ENCODE data around the gene TNFRSF13B.
"Not testable (repeated sequence)": the region's sequence is repeated elsewhere in the genome, so short reads cannot be mapped to it uniquely, and the experiment has no call there.

TNFRSF13B gene

DNA sequence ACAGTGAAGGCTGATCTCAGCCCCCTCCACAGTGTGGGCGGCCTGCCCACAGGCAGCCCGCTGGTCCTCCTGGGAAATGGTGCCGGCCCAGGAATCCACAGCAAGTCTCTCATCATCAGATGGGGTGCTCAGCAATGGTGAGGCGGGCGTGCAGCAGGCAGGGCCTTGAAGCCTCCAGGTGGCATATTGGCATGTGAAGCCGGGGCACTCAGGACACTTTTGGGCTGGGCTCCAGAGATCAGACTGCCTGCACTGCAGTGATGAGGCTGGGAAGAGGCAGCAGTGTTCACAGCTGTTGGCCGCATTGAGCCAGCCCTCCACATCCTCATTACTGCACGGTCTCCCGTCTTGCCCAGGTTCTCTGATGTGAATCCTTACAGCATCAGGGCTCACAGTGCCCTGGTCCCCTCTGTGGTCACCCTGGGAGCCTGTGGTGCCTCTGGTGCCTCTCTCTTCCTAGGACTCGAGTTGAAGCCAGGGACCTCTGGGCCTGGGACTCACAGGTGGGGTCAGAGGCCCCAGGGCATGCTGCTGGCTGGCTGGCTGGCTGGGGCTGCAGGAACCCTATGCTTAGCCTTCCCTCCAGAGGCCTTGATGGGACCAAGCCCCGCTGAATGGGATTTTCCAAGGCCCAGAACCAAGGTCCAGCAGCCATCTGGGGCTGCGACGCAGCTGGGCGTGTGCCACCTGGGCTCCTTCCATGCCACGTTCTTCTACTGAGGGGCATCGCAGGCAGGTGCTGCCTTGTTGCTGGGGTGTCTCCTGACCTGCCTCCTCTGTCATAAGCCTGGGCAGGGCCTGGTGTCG is 48.6 kb downstream of the TNFRSF13B start:
- intact Hi-C loops (cut with DNase I) = no loop called here
- peak in 16 of 42 donors; percentile 2 to 43 (median 16) for DNase-seq

DNA sequence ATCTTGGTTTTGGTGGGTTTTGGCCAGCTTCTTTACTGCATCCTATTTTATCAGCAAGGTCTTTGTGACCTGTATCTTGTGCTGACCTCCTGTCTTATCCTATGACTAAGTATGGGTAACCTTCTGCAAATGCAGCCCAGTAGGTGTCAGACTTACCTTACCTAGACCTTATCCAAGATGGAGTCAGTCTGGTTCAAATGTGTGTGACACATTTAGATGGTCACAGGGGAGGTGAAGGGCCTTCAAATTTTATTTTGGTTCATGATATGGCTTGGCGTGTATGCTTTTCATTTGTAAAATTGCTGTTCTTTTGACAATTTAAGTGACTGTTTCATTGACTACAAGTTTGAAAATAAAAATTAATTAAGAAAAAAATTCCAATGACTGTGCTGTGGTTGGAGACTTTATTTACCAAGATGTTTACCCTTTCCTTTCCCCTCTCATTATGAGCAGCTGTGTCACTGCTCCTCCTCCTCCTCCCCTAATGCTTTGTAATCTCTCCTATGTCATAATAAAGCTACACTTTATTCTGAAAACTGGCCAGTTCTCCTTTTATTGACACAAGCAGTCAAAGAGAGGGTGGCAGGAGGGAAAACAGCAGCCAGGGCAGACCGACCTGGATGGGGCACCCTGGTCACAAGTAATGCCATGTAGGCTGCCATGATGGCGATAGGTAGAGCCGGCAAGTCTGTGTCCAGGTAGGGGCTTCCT is 49.4 kb downstream of the TNFRSF13B start:
- peak in 7 of 42 donors; percentile 2 to 22 (median 5) for DNase-seq
- intact Hi-C loops (cut with DNase I) = no loop called here

DNA sequence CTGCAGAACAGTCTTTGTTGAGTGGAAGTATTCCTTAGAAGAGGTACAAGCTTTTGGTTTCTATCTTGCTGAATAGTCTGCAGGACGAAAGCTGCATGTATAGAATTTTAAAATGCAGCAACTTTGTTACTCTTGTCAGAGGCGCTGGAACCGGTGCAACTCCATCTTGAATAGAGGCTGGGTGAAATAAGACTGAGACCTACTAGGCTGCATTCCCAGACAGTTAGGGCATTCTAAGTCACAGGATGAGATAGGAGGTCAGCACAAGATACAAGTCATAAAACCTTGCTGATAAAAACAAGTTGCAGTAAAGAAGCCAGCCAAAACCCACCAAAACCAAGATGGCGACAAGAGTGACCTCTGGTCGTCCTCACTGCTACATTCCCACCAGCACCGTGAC is 50.5 kb downstream of the TNFRSF13B start:
- DNase-seq = peak in 2 of 42 donors; percentile 2 to 5
- intact Hi-C loops (cut with DNase I) = not testable (repeated sequence)

DNA sequence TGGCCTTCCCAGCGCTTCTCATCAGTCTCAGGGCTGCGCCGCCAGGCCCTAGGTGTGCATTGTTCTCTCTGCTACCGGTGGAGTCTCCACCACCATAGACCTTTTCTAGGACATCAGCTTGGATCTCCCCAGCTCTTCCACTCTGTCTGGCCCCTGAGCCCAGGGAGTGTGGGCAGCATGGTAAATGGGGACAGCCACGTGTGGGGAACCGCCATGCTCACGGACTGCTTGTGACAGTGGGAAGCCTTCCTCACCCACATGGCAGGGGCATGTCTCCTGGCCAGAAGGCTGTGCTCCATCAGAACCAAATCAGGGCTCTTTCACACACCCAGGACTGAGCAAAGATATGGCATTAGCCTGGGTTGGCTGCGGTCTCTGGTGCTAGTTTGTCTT is 51.3 kb downstream of the TNFRSF13B start:
- intact Hi-C loops (cut with DNase I) = no loop called here
- DNase-seq = peak in 15 of 42 donors; percentile 1 to 33 (median 10)

DNA sequence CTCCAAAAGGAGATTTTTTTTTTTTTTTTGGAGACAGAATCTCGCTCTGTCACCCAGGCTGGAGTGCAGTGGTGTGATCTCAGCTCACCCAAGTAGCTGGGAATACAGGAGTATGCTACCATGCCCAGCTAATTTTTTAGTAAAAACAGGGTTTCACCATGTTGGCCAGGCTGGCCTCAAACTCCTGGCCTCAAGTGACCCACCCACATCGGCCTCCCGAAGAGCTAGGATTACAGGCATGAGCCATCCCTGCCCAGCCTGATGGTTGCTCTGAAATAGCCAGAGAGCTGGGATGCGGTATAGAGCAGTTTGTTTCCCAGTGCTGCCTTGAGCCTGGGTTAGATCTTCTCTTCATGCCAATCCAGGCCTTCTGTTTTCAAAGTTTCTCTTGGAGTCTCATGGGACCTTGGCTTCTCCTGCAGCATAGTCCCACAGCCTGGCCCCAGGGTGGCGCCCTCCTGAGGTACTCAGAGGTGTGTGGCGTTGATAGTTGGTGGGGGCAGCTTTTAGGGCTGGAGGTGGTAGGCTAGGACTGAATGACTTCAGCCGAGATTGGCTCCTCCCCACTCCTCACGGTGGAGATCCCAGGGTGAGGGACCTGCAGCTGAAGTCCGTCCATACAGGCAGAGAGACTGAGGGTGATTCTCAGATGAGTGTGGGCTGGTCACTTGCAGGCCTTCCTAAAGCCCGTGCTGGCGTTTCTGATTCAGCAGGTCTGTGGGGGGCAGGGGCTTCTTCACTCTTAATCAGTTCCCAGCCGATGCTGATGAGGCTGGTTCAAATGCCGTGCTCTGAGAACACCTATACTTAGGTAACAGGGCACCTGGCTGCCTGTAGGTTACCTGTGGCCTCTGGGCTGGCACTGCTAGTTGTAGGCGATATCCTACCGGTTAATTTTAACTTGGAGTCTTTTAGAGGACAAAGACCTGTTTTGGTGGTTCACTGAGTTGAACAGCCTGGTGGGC is 52.0 kb downstream of the TNFRSF13B start:
- DNase-seq = peak in 15 of 42 donors; percentile 1 to 29 (median 9)
- intact Hi-C loops (cut with DNase I) = no loop called here

DNA sequence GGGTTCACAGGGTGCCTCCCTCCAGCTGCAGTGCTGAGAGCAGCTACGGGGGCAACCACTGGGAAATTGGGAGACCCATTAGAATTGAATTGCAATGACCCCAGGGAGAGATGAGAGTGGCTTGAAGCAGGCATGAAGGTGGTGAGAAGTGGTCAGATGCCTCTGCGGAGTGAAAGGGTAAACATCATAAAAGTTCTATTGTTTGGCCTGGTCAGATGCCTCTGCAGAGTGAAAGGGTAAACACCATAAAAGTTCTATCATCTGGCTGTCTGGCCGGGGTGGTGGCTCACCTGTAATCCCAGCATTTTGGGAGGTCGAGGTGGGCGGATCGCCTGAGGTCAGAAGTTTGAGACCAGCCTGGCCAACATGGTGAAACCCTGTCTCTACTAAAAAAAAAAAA is 53.5 kb downstream of the TNFRSF13B start:
- DNase-seq = peak in 10 of 42 donors; percentile 1 to 22 (median 10)
- intact Hi-C loops (cut with DNase I) = no loop called here

DNA sequence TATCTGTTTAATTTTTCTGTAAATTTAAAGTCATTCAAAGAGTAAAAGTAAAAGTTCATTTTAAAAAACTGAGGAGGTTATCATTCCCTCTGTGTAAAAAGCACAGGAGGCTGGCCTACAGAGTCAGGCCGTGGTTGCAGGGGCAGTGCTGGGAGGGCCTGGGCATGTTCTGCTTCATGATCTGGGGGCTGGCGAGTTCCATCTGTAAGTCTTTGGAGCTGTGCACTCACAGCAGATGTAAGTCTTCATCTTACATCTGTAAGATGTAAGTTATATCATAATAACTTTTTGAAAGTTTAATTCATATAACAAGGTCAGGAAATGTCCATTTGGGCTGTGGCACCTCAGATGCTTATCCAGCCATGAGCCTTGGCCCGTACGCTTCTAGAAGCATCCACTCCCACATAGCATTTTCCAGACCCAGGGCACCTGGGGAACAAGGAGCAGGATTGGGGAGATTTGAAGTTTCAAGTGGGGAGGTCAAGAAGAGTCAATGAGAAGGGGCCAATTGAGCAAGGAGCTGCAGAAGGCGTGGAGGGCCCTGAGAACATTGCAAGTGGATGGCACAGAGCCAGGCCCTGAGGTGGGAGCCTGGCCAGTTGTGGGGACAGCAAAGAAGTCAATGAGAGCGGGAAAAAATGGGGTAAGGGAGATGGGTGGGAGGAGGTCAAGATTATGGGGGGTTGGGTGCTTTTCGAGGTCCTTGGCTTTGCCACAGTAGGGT is 54.1 kb downstream of the TNFRSF13B start:
- DNase-seq = peak in 12 of 42 donors; percentile 1 to 24 (median 7)

DNA sequence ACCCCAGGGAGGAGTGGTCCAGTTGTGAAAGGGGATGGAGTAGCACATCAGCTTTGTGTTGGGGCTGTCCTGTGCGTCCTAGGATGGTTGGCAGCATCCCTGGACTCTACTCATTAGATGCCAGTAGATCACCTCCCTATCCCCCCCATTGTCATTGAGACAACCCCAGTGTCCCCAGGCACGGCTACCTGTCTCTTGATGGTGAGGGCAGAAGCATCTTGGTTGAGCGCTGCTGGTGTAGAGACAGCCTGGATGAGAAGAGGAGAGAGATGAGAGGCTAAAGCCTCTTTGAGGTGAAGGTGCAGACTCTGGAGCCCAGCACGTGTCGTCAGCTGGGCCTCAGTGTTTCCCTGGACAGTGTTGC is 55.4 kb downstream of the TNFRSF13B start:
- intact Hi-C loops (cut with DNase I) = no loop called here
- peak in 10 of 42 donors; percentile 2 to 23 (median 12) for DNase-seq

More for the DNA sequence above, 54.1 kb downstream of the TNFRSF13B start:
- intact Hi-C loops (cut with DNase I) = no loop called here

DNA sequence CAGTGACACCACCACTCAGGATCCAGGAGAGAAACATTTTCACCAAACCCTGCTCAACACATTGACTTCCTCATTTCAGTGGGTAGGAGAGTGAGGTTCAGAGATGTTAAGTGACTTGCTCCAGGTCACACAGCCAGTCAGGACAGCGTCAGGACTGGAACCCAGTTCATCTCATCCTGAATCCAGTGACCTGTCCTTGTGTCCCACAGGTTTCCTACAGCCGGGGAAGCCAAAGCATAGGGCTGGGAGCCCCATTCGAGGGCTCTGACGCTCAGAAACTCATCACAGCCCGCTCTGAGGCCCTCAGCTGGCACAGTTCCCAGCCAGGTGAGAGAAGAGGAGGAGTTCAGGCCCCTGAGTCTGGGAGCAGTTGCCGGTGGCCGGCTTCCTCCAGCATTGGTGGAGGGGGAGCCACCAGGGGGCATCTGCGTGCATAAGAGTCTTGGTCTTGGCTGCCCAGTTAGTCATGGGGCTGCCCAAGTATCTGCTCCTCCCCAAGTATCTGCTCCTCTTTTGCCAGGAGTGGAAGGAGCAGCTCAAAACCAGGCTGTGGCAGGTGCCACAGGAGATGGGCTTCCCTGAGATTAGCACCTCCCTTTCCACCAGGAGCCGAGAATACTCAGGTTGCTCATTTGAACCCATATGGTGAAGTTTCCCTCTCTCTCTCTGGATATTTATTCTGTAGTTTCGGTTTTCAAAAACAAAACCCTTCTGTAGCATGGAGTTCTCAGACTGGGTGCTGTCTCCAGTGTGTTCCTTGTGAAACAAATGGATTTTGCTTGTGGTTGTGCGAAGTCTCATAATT is 56.0 kb downstream of the TNFRSF13B start:
- intact Hi-C loops (cut with DNase I) = no loop called here
- peak in 40 of 42 donors; percentile 18 to 83 (median 62) for DNase-seq

DNA sequence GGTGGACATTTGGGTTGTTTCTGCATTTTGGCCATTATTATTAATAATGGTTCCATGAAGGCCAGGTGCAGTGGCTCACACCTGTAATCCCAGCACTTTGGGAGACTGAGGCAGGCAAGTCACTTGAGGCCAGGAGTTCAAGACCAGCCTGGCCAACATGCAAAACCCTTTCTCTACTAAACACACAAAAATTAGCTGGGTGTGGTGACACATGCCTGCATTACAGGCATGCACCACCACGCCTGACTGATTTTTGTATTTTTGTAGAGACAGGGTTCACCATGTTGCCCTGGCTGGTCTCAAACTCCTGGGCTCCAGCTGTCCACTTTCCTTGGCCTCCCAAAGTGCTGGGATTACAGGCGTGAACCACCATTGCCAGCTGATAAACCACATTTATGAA is 58.5 kb downstream of the TNFRSF13B start:
- intact Hi-C loops (cut with DNase I) = no loop called here
- peak in 4 of 42 donors; percentile 2 to 13 (median 9) for DNase-seq

DNA sequence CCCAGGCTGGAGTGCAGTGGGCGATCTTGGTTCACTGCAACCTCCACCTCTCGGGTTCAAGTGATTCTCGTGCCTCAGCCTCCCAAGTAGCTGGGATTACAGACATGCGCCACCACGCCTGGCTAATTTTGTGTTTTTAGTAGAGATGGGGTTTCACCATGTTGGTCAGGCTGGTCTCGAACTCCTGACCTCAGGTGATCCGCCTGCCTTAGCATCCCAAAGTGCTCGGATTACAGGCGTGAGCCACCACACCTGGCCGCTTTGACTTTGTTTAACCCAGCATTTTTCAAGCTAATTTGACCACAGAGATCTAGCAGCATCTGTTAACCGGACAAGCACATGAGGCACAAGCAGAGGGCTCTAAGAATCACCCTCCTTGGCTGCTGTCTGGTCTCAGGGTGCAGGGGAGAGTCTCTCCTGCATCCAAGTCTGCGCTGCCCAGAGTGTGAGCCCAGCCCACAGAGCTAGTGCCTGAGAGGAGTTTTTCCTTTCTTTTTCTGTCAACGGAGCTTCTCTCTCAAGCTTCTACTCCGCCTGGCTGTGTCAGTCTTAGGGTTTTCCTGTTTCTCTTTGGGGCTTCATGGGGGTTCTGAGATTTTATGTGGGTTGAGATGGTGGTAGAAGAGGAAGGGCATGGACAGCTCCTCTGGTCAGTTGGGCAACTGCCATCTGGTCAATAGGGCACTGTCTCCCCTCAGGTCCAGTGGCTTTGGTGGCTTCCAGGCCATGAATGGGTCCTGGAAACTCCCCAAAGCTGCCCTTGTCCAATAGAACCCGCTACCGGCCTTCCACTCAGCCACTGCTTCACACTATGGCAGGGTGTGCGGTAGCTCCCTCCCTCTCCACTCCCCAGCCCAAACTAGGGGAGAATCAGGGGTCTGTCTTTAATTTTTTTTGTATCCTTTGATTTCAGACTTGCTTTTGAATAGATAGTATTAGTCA is 59.6 kb downstream of the TNFRSF13B start:
- intact Hi-C loops (cut with DNase I) = no loop called here
- peak in 11 of 42 donors; percentile 5 to 36 (median 12) for DNase-seq

DNA sequence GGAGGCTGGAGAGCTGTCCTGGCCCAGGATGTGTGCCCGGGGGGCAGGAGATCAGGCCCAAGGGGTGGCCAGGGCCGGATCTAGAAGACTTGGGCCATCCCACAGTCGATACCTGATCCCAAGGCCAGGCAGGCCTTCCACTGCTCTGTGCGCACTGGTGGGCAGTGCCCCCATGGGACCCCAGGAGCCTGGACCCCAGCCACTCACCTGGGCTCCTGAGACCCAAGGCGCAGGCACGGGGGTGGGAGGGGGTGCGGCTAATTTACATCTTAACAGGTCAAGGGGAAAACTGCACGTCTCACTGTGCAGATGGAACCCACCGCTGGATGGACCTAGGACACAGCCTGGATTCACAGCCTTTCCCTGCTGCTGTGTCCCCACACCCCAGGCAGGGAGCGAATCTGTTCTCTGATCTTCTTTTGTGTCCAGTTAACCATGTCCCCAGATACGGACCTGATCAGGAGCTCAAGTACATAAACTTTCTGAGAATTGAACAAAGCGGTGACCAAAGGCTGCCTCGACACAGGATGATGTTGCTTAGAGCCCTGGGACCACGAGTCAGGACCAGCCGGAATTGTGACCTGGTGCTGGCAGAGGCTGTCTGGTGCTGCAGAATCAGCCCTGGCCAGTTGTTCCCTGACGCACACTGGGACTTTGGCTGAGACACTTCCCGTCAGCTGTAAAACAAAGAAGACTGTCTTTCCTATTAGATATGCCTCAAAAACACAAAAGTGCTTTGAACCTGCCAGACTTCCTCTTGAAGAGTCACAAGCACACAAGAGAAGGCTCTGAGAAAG is 60.6 kb downstream of the TNFRSF13B start:
- intact Hi-C loops (cut with DNase I) = no loop called here
- peak in 28 of 42 donors; percentile 11 to 63 (median 36) for DNase-seq

DNA sequence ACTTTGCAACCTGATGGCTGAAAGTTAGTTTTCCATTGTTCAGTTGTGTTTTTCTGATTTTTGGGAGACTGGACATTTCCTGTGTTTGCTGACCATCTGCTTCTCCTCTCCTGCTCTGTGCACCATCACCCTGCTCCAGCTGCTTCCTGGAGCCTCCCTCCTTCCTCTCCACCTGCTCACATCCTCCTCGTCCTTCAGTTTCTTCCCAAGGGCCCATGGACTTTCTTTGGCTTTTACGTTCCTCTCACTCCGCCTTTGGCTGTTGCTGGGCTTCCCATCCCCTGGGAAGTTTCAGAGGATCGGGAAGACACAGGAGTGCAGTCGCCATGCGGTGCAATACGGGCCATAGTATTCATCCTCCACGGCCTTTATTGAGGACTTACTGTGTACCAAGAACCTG is 61.6 kb downstream of the TNFRSF13B start:
- intact Hi-C loops (cut with DNase I) = no loop called here
- DNase-seq = peak in 5 of 42 donors; percentile 3 to 11 (median 5)

DNA sequence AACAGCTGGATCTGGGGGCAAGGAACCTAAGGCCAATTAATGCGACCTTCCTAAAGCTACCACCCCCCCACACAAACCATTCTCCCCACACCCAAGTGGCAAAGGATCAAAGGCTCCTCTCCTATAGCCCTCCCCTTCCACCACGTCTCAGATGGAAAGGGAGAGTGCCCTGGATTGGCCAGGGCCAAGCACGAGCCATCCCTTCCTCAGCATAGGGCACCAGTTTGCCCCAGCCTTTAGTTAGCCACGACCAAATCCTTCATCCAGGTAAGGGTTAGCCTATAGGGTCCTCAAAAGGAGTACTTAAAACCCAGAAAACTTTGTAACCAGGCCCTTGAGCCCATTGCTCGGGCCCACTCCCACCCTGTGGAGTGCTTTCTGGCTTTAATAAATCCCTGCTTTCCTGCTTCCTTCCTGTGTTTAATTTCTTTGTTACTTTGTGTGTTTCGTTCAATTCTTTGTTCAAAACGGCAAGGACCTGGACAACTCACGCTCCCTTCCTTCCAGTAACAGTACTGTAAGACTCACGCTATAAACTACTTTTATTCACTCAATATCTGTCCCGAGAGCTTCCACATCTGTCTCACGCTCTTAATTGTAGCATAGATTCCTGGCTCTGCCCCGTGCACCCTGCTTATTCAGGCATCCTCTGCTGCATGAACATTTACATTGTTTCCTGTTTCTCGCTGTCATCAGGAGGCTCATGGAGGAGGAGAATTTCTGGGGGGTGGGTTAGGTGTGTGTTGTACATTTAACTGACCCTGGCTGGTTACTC is 62.3 kb downstream of the TNFRSF13B start:
- intact Hi-C loops (cut with DNase I) = no loop called here
- DNase-seq = peak in 5 of 42 donors; percentile 1 to 22 (median 9)

DNA sequence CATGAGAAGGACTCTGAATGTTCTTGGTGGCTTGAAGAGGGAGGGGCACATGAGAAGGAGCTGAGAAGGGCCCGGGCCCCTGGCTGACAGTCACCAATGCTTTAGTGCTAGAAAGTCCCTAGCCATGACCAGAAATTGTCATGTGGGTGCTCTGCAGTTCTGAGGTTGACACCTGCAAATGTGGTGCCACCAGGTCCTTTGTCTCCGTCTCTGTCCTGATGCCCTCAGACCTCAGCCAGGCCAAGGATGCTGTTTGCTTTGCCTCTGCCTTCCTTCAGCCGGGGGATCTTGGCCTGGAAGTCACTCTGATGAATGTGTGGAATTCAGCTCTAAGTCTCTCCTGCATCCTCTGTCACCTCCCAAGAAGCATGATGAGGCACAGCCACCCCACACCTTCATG is 63.6 kb downstream of the TNFRSF13B start:
- DNase-seq = peak in 5 of 42 donors; percentile 5 to 34 (median 17)
- intact Hi-C loops (cut with DNase I) = no loop called here

Data from head of caudate nucleus (tissue), 42 donors.